GM12878 (cell line): Measurements from ENCODE around the gene TBRG1.

ENCODE experiments used
- BACH1 ChIP-seq: fragments of 450-650 bp; IDR thresholded peaks from 2 replicates; pipeline ENCODE4 v1.6.1; 2017; ENCODE audit warnings: mild to moderate bottlenecking, borderline replicate concordance
- BHLHE40 ChIP-seq, 2 experiments: fragments of 450-650 bp in 1 of 2; IDR thresholded peaks; 2 replicates each; pipeline ENCODE4 v1.6.1; 2011 to 2017; ENCODE audit warnings: low read depth in 2 of 2, borderline replicate concordance in 1 of 2, improper control_type of control experiment in 1 of 2, low read length in 1 of 2, mild to moderate bottlenecking in 1 of 2
- EGR1 ChIP-seq, 2 experiments: IDR thresholded peaks; 1 replicate in 1 of 2; 2 replicates in 1 of 2; pipeline ENCODE4 v1.6.1; 2011 to 2012; ENCODE audit warnings: low read depth in 2 of 2, low read length in 2 of 2, borderline replicate concordance in 1 of 2, mild to moderate bottlenecking in 1 of 2, moderate library complexity in 1 of 2
- EZH2 ChIP-seq: IDR thresholded peaks from 2 replicates; pipeline ENCODE4 v1.6.1; 2012; ENCODE audit warnings: low read depth, mild to moderate bottlenecking, control low read depth, inconsistent platforms, low read length, borderline replicate concordance; ENCODE audit not compliant: control insufficient read depth
- NKRF ChIP-seq: fragments of 450-650 bp; conservative IDR thresholded peaks from 2 replicates; pipeline ENCODE4 v1.6.1; 2017; ENCODE audit warnings: mild to moderate bottlenecking, moderate library complexity
- NRF1 ChIP-seq: conservative IDR thresholded peaks from 2 replicates; pipeline ENCODE4 v1.6.1; 2011; ENCODE audit warnings: mild to moderate bottlenecking, low read depth, low read length, improper control_type of control experiment
- POLR2AphosphoS5 ChIP-seq: IDR thresholded peaks from 2 replicates; pipeline ENCODE4 v1.6.1; 2011; ENCODE audit warnings: mild to moderate bottlenecking, low read length, inconsistent platforms
- SMAD5 ChIP-seq: IDR thresholded peaks from 2 replicates; pipeline ENCODE4 v1.6.1; 2016; ENCODE audit warnings: antibody characterized with exemption, low read depth
- SMC3 ChIP-seq: IDR thresholded peaks from 2 replicates; pipeline ENCODE4 v1.6.1; 2011; ENCODE audit warnings: low read length, improper control_type of control experiment, borderline replicate concordance
- SPI1 ChIP-seq: IDR thresholded peaks from 2 replicates; pipeline ENCODE4 v1.6.1; 2011; ENCODE audit warnings: low read depth, mild to moderate bottlenecking, low read length, moderate library complexity, borderline replicate concordance; ENCODE audit not compliant: insufficient read depth
- TF ChIP-seq, protein P1 (sequence below), 3 experiments: IDR thresholded peaks in 2 of 3; conservative IDR thresholded peaks in 1 of 3; 2 replicates each; pipeline ENCODE4 v1.5.1; 2011; ENCODE audit warnings: low read depth in 3 of 3, low read length in 3 of 3, mild to moderate bottlenecking in 3 of 3, control low read depth in 2 of 3, moderate library complexity in 2 of 3, inconsistent platforms in 1 of 3, mixed read lengths in 1 of 3; ENCODE audit not compliant: control insufficient read depth in 2 of 3, insufficient read depth in 1 of 3; ENCODE audit errors: extremely low read depth in 1 of 3
- TF ChIP-seq, protein P2 (sequence below): IDR thresholded peaks from 2 replicates; pipeline ENCODE4 v1.6.1; 2012; ENCODE audit warnings: low read depth, low read length, improper control_type of control experiment
- TF ChIP-seq, protein P3 (sequence below): fragments of 450-650 bp; IDR thresholded peaks from 2 replicates; pipeline ENCODE4 v1.6.1; 2017; ENCODE audit warnings: low read depth, mild to moderate bottlenecking, moderate library complexity
- TF ChIP-seq, protein P4 (sequence below): IDR thresholded peaks from 2 replicates; pipeline ENCODE4 v1.6.1; 2012; ENCODE audit warnings: low read depth, low read length, improper control_type of control experiment

- TF ChIP-seq SMC3 (no peak), NRF1 (no peak), POLR2AphosphoS5 (no peak), BHLHE40 (IDR thresholded peaks at IDR 0.05; ENCODE audit: borderline replicate concordance in 1 of 2, low read depth in 2 of 2, low read length in 1 of 2) (no peak), EZH2 (no peak), EGR1 (IDR thresholded peaks at IDR 0.05; ENCODE audit: borderline replicate concordance in 1 of 2, low read depth in 2 of 2, low read length in 2 of 2) (no peak), BACH1 (no peak), SMAD5 (no peak), NKRF (no peak), SPI1 (no peak)
- TF ChIP-seq, protein P1, sequence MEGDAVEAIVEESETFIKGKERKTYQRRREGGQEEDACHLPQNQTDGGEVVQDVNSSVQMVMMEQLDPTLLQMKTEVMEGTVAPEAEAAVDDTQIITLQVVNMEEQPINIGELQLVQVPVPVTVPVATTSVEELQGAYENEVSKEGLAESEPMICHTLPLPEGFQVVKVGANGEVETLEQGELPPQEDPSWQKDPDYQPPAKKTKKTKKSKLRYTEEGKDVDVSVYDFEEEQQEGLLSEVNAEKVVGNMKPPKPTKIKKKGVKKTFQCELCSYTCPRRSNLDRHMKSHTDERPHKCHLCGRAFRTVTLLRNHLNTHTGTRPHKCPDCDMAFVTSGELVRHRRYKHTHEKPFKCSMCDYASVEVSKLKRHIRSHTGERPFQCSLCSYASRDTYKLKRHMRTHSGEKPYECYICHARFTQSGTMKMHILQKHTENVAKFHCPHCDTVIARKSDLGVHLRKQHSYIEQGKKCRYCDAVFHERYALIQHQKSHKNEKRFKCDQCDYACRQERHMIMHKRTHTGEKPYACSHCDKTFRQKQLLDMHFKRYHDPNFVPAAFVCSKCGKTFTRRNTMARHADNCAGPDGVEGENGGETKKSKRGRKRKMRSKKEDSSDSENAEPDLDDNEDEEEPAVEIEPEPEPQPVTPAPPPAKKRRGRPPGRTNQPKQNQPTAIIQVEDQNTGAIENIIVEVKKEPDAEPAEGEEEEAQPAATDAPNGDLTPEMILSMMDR (IDR thresholded peaks at IDR 0.05 in 2 of 3, conservative IDR thresholded peaks at IDR 0.05 in 1 of 3; ENCODE audit: control insufficient read depth in 2 of 3, extremely low read depth in 1 of 3, insufficient read depth in 1 of 3, low read depth in 3 of 3, low read length in 3 of 3): no peak
- TF ChIP-seq, protein P2, sequence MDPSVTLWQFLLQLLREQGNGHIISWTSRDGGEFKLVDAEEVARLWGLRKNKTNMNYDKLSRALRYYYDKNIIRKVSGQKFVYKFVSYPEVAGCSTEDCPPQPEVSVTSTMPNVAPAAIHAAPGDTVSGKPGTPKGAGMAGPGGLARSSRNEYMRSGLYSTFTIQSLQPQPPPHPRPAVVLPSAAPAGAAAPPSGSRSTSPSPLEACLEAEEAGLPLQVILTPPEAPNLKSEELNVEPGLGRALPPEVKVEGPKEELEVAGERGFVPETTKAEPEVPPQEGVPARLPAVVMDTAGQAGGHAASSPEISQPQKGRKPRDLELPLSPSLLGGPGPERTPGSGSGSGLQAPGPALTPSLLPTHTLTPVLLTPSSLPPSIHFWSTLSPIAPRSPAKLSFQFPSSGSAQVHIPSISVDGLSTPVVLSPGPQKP: no peak
- TF ChIP-seq, protein P3, sequence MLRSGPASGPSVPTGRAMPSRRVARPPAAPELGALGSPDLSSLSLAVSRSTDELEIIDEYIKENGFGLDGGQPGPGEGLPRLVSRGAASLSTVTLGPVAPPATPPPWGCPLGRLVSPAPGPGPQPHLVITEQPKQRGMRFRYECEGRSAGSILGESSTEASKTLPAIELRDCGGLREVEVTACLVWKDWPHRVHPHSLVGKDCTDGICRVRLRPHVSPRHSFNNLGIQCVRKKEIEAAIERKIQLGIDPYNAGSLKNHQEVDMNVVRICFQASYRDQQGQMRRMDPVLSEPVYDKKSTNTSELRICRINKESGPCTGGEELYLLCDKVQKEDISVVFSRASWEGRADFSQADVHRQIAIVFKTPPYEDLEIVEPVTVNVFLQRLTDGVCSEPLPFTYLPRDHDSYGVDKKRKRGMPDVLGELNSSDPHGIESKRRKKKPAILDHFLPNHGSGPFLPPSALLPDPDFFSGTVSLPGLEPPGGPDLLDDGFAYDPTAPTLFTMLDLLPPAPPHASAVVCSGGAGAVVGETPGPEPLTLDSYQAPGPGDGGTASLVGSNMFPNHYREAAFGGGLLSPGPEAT: no peak
- TF ChIP-seq, protein P4, sequence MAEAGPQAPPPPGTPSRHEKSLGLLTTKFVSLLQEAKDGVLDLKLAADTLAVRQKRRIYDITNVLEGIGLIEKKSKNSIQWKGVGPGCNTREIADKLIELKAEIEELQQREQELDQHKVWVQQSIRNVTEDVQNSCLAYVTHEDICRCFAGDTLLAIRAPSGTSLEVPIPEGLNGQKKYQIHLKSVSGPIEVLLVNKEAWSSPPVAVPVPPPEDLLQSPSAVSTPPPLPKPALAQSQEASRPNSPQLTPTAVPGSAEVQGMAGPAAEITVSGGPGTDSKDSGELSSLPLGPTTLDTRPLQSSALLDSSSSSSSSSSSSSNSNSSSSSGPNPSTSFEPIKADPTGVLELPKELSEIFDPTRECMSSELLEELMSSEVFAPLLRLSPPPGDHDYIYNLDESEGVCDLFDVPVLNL: no peak
Measured at GRCh38 chr11:124658986-124659385, 36.3 kb downstream of the TBRG1 start.
